ENCODE results near the gene BDKRB2.
A peak's percentile ranks its signal among the peaks of the same experiment; 100 is the strongest.

The BDKRB2 gene

GRCh38 chr14:96201157-96201556, 3.5 kb upstream of the BDKRB2 start:
- DNase-seq, result no peak

GRCh38 chr14:96201965-96202364, 2.7 kb upstream of the BDKRB2 start:
- DNase-seq, result no peak

DNA sequence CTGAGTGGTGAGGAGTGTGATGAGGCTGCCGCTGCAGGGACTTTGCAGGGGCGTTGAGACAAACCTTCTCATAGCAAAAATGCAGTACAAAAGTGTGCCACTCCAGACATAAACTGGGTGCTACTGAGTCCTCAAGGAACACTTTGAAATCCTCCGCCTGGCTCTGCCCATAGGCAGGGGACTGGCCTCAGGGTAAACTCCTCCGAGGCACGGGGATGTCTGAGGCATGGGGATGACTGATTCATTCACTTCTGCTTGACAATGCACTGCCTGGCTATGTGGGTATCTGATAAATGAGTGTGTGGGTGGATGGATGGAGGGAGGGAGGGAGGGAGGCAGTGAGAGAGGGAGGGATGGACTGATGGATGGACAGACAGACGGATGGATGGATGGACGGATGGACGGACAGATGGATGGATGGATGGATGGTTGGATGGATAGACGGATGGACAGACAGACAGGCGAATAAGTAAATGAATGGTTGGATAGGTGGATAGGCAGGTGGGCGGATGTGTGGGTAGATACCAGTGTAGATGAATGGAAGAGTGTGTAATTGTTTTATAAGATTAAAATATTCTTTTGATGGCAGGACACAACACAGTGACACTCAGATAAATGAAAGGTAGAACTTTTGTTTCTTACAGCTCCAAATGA, 2.1 kb upstream of the BDKRB2 start:
- DNase-seq, result no peak

DNA sequence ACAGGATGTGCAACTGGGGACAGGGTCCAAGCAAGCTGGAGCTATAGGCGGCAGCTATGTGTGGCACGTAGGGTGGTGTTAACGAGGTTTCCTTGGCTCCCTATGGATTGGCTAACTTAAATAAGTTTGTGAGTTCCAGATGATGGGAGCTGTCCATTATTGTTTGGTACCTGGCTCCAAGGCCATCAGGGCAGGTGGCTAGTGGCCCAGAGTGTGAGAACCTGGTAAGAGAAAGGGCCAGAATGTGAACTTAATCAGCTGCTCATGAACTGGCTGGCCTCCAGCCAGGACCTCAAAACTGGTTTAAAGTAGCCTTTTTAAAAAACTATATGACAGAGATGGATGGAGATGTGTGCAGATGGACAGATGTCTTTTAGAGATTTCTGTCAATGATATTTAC, 1.5 kb upstream of the BDKRB2 start:
- DNase-seq, result no peak

GRCh38 chr14:96203635-96204034, 1.0 kb upstream of the BDKRB2 start:
- DNase-seq, result peak; percentile 22

- DNase-seq, result no peak
These were observed 679 bp downstream of the BDKRB2 start for GRCh38 chr14:96205059-96205977.

- no peak for DNase-seq
These were observed 1.3 kb downstream of the BDKRB2 start for GRCh38 chr14:96205978-96206360.

GRCh38 chr14:96206461-96206860, 1.8 kb downstream of the BDKRB2 start:
- DNase-seq, result no peak

DNA sequence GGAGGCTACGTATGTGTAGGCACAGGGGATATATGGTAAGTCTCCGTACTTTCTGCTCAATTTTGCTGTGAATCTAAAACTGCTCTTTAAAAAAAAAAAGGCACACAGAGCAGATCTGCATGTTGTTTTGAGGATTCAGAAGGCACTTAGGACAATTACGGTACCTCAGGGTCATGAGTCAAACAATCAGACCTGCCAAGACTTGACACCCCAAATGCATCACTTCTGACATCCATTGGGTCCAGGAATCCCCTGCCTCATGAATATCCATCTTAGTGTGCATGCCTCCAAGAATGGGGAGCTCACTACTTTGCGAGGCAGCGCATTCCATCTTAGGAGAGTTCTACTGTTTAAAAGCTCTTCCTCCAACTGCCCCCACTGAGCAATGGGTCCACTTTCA, 3.0 kb downstream of the BDKRB2 start:
- no peak for DNase-seq

DNA sequence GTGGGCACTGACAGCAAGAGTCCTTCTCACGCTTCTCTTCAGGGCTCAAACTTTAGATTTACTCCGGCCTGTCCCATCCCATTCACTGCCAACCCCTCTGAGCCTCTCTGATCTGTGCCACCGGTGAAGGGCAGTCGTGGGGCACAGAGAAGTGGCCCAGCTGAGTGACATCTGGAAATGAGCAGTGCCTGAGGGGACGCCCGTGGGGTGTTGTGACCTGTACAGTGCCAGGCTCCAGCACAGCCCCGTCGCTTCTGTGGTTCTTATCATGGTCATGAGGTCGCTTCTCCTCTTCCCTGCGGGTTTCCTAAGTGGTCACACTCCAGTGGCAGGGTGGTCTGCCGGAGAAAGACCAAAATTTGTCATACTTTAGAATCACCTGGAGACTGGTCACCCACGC, 4.1 kb downstream of the BDKRB2 start:
- no peak for DNase-seq

GRCh38 chr14:96212140-96212539, 7.5 kb downstream of the BDKRB2 start:
- peak; percentile 46 for DNase-seq

DNA sequence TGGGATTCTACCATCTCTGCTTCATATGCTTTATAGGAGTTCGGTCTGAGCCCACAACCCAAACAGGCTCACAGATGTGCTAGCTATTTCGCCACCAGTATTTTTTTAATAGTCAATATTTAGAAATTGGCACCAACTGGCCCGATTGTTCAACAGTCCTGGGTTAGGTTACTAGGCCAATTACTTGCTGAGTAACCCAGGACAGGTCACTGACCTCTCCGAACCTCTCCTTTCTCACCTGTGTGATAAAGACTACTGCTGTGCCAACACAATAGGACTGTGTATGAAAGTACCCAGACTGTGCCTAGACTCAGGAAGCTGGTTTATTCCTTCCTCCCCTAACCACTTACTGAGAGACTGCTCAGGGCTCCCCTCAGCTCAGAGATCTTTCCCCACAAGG, 8.3 kb downstream of the BDKRB2 start:
- DNase-seq, result no peak

DNA sequence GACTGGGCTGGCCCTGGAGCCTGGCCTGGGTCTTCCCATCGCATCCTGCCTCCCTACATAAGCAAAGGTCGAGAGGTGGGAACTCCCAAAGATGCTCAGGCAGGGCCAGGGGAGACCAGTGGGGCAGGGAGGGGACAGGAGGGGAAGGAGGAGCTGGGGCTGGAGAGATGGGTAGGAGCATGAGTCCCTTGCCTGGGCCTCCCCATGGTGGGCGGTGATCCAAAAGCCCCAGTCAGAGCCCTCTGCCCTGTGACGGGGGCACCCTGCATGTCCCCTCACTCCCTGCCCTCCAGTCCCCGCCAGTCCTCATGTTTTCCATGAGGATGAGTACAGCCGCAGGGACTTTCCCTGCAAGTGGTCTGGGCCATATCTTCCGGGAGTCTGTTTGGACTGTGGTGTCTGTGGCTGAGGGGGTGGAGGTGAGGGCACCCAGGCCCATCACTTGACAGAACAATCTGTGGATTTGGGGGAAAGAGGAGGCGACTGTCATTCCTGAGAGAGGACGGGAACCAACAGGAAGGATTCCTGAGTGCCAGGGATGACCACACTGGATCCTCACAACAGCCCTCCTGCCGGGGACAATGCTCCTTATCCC, 9.3 kb downstream of the BDKRB2 start:
- DNase-seq, result no peak

DNA sequence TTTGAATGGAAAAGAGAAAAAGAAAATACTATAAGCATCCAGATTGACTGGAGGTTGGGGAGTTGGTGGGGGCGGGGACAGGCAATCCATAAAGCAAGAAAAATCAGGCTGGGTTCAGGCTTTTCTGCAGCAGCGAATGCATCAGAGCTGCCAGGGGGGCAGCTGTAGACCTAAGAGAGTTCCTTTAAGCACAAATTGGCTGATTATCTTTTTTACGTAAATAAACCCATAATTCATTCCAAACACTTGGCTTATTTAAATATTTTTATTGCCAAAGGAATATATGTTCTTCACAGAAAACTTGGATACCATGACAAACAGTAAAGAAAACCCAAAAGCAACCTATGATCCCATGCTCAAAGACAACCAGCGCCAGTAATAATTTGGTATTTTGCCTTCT, 10.2 kb downstream of the BDKRB2 start:
- DNase-seq, result no peak

DNA sequence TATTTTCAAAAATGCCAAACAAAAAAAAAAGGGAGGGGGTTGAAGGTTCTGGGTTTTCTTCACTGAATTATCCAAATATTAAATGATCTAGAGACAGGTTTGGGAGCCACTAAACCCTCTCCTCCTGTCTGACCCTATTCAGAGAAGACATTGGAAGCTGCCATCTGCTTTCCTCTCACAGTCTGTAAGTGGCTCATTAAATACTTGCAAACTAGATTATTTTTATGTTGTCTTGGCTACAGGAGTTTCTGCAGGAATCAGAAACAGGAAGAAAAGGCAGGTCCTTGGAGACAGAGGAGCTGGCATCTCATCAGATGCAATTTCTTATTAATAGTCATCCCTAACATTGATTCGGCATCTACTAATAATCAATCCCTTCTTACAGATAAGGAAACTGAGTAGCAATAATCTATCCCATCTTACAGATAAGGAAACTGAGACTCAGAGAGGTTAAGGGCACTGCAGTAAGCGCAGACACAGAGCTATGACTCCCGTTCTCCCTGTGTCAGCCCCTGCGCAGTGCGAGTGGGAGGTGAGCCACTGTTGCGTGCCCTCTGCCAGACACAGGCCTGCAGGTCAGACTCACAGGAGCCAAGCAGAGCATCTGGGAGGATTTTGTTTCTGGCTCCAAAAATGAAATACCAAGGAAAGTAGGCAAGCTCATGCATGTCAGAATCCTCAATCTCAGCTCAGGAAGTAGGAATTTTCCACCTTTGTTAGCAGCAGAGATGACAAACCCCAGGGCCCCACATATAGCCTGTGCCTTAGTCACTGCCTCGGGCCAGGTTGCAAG, 11.0 kb downstream of the BDKRB2 start:
- no peak for DNase-seq

DNA sequence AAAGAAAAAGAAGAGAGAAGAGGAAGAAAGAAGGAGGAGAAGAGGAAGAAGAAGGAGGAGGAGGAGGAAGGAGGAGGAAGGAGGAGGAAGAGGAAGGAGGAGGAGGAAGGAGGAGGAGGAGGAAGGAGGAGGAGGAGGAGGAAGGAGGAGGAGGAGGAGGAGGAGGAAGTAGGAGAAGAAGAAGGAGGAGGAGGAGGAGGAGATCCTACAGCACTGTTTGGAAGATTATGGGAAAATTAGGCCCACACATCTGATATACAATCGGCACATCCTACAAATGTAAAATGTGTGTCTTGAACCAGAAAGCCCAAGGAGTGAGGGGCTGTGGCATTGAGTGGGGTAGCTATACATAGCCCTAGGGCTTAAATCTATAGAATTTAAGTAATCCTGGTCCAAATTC, 12.0 kb downstream of the BDKRB2 start:
- no peak for DNase-seq

DNA sequence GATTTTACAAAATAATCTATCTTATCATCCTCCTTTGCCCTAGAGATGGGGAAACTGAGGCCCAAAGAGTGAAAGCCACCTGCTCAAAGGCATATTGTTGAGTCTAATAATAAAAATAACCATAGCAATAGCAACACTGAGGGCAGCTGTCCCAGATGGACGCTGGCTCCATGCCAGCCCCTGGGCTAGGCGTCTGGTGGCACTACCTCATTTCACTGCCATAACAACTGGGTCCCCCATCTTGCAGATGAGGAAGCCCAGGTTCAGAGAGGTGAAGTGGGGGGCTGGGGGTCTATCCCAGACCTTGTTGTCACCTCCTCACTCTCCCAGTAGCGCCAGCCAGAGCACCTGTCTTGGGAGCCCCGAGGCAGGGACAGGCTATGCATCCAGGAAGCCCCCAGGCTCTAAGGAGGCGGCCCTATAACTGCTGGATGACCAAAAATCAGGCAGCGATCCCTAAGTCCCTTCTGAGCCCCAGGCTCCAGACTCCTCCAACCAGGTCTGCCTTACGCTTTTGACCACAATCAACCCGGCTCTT, 12.8 kb downstream of the BDKRB2 start:
- DNase-seq, result no peak

DNA sequence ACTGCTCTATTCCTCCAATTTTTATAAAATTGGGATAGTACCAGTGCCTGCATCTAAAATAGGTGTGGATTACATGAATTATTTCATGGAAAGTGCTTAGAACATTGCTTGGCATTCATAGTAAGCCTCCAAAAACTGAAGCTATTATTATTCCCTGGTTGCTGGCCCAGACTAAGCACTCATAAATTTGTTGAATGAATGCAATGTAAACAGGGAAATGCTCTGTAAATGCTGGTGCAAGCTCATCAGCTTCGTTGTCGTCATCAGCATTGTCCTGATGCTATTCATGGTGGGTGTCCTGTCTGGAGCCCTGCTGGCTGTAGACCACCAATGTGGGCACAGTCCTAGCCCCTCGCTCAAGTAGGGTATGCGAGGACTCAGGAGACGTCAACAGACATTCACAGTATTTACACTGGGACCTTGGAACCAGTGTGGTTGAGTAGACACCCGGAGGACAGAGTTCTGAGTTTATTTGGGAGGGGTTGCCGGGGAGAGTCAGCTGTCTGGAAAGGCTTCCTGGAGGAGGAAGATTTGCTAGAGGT, 16.5 kb downstream of the BDKRB2 start:
- DNase-seq, result no peak

DNA sequence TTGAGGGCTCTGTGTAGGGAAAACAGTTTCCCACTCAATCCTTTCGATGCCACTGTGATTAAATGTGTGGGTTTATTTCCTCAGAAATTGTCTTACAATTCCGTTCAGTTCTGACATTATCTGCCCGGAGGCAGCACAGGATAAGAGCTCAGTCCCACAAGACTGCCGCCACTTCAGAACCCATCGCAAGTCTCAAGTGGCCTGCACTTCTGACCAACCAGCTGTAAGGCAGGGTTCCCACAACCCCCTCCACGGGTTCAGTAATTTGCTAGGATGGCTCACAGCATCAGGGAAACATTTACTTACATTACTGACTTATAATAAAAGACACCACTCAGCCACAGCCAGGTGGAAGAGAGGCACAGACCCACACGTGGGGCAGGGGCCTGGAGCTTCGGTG, 17.2 kb downstream of the BDKRB2 start:
- no peak for DNase-seq

DNA sequence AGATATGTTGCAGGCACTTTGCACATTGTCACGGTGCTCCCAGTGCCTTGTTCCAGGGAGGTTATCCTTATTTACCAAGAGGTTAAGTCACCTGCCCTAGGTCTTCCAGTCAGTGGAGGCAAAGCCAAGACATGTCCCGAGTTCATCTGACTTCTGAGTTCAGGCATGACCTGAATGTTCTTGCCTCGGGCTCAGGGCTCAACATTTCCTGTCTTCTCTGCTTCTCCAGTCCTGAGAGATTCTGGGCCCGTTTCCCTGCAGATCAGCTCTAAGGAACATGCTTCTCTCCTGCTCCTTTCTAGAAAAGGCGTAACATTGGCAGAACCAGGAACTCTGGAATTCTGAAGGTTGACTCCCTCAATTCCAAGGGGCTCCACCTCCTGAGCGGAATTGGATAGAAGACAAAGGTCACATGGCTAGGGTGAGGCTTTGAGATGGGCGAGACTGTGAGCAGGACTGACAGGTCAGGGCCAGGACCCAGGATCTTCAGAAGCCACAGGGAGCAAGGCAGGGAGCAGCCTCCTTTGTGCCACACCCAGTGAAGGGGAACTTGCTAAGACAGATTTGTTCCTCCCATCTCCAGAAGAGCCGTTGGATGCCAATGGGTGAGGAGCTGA, 19.9 kb downstream of the BDKRB2 start:
- DNase-seq, result no peak

DNA sequence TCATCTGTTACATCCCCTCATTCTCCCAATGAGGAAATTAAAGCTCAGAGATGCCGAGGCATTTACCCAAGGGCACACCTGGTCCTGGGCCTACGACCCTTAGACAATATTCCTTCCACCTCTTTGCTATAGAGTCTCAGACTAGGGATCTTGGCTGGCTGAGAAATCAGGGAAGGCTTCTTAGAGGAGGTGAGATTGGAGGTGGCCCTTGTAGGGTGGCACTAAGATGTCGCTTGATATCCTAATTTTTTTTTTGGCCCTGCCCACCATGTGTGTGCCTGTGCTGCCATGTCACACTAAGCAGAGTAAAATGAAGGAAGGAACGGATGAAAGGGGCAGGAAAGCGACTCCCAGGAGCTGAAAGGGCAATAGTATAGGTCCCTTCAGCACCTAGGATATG, 20.6 kb downstream of the BDKRB2 start:
- DNase-seq, result no peak

DNA sequence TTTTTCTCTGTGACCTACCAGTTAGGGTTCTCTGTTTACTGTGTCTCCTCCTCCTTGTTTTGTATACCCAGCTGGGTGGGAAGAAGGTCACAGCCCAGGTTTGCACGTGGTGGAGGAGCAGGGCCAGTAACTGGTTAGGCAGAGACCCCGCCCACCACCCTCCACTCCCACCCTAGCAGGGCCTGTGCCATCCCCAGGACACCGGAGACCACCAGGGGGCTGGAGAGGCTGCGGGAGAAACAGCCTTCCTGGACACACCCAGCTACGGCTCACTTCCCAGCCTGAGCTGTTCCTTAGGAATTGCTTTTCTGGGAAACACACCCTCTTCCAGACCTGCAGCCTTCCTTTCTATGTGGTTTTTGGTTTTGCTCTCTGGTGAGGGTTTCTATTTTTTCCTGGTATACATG, 21.1 kb downstream of the BDKRB2 start:
- DNase-seq, result peak; percentile 57

Data from HCEC 1CT (cell line).